GM19351 (cell line): Measurements from ENCODE around the gene SLC22A23.
A peak's percentile ranks its signal among the peaks of the same experiment; 100 is the strongest.

ENCODE experiments used
- ATAC-seq: cut with Tn5 transposase; IDR thresholded peaks from one replicate; pipeline ENCODE4 v1.9.1; 2021; ENCODE audit warnings: mild to moderate bottlenecking, moderate library complexity; ENCODE audit not compliant: unreplicated experiment

SLC22A23 gene

DNA sequence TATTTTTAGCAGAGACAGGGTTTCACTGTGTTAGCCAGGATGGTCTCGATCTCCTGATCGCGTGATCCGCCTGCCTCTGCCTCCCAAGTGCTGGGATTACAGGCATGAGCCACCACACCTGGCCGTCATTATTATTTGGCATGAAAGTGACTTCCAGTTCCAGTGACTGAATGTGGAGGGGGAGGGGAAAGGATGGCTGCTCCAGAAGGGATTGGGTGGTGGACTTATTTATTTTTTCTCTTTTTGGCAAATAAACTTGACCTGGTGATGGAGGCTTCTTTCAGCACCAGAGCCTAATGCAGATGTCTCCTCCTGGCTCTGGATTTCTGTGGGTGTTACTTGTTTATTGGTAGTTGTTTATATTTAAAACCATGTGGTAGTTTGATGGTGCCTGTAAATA lies 16.9 kb upstream of the SLC22A23 start:
- ATAC-seq: no peak

DNA sequence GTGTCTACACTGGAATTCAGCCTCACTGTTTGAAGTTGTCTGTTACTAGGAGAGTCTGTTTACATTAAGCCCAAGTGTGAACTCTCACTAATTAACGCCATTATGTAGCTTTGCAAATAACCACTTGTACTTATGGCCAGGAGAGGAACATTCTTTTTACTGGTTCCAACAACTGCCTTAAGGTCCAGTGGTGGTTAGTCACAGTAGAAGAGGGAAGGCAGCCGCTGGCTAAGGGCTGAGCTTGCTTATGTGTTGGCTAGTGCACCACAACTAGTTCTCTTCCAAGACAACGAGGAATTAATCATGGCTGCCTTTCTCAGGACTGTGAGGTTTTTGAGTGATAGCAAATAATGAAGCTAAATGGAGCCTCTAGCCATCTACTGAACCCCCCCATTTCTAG lies 14.9 kb upstream of the SLC22A23 start:
- ATAC-seq: no peak

DNA sequence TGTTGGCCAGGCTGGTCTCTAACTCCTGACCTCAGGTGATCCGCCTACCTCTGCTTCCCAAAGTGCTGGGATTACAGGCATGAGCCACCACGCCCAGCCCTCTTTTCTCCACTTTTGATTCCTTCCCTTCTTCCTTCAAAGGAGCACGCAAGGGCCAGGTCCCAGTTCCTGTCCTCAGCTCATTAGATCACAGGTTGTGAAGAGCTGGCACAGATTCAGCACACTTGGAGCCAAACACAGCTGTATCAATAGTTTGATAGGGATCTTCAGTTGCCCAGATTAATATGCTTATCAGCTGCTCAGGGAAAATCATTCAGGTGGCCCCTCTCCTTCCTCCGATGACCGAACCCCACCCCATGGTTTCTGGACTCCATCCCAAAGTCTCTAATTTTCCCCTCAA lies 14.4 kb upstream of the SLC22A23 start:
- no peak for ATAC-seq

DNA sequence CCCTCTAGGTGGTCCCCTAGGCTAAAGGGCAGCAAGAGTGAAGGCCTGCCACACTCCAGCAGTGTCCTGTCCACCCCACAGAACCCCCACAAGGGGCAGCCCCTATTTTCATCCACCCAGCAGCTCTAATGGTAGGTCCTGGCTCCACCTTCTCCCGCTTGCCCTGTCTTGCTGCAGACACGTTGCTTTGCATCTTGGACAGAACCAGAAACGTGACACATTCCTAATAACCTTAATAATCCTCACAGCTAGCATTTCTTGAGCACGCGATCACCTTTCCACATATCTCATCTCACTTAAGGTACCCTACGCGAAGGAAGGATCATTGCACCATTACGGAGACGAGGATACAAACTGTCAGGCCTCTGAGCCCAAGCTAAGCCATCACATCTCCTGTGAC lies 11.7 kb upstream of the SLC22A23 start:
- ATAC-seq: no peak

DNA sequence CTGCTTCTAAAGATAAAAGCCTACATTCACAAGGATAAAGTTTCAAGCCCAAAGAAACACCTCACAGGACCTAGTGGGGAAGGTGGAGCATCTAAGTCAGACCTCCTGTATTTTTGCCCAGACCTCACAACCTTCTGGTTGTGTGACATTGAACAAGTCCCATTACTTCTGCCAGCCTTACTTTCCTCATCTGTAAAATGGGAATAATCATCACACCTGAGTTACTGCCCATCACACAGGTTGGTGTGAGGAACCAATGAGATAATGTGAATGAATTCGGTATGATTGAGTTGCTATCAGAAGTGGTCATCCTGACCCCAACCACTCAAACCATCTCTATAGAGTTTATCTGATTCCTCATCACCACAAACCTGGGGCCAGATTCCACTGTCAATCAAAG lies 11.1 kb upstream of the SLC22A23 start:
- ATAC-seq: no peak

DNA sequence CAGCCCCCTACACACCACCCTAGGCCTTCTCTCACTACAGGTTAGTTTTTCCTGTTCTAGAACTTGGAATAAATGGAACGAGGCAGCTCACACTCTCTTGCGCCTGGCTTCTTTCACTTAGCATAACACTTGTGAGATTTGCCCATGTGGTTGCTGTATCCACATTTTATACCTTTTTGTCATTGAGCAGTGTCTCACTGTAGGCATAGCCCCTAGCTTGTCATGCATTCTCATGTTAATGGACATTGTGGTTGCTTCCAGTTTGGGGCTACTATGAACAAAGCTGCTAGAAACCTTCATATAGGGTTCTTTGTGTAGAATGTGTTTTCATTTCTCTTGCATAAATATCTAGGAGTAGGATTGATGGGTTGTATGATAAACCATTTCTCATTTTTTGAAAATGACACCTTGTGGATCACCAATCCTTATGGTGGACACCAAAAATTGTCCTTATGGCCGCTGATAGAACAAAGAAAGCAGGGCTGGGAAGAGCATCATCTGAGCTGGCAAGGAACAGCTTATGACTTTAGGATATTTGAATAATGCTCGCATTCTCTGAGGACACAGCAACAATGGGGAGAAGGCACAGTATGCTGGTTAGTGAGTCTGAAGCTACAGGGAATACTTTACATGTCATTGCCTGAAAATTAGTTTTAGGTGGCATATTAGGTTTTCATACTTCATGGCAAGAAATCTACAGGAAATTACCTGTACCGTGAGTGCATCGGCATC lies 9.8 kb upstream of the SLC22A23 start:
- no peak for ATAC-seq

DNA sequence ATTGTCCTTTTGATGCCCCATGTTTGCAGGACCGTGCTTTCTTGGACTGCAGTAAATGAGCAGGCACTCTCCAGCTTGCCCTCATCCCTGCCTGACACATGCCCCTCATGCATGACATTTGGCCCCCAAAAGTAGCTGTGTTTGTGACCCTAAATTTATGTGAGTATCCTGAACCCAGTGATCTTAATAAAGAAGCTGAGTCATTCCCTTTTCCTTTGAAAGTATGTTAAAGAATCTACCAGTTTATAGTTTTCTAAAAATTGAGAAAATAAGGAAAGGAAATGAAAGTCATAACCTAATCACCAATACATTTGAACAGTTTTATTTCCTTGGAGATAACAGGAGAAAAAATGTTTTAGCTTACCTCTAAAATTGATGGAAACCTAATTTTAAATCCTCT lies 3.4 kb upstream of the SLC22A23 start:
- no peak for ATAC-seq

DNA sequence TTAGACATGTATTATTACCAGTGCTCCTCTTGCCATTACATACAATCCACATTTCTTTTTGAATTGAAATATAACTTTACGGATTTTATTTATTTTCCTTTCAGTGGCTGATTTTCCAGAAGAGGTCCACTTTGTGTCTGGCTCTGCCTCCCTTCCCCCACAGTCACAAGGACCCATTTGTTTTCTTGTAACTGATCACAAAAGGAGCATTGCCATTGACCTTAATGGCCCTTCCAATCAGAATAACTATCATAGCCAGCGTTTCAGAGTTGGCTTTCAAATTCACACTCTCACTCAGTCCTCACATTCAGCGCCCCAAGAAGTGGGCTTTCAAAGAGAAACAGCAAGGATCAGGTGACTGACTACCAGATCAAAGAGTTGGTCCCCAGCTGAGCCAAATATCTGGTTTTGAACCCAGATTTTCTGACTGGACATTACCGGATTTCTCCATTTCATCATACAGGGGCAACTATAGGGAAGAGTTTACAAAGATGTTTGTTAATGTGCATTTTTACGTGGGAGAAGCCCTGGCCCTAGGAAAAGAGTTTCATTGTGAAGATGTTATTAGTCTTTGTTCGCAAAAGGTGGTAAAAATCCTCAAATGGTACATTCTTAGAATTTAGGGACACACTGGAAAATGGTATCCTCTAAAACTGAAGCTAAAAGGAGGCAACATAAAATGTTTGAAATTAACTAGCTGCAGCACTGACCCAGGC lies 2.0 kb upstream of the SLC22A23 start:
- ATAC-seq: no peak

DNA sequence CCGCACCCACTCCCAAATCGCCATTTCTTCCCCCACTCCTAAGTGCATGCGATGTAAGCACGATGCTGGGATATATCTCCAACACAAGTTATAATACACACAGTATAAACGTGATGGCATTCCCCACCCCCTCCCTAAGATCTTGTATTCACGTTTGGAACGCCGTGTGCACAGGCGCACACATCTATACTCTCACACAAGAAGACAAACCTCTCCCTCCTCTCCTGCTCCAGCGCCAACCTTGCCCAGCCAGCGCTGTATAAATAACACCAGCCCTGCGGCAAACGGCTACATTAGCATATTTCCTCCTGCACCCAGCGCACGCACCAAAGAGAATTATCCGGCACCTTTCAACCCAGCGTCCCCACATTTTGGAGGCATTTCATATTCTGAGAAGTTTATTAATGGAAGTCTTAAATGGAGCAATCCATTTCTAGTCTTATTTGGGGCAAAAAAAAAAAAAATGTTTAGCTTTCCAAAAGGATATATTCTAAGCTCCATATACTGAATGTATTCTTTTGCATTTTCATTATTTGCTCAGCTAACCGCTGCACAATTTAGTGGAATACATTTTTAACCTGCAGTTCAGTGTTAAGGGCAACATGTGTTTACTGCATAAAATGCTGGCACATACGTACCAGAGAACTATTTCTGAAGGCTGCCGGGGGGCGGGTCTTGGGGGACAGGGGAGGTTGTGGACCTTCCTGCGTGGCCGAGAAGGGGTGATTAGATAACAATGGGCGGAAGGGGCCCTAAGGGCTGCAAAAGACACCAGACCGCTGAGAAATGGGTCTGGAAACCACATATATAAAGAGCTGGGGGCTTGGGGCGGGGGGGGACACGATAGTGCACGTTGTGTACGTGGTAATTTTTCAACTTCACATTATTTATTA lies 1.1 kb upstream of the SLC22A23 start:
- no peak for ATAC-seq

DNA sequence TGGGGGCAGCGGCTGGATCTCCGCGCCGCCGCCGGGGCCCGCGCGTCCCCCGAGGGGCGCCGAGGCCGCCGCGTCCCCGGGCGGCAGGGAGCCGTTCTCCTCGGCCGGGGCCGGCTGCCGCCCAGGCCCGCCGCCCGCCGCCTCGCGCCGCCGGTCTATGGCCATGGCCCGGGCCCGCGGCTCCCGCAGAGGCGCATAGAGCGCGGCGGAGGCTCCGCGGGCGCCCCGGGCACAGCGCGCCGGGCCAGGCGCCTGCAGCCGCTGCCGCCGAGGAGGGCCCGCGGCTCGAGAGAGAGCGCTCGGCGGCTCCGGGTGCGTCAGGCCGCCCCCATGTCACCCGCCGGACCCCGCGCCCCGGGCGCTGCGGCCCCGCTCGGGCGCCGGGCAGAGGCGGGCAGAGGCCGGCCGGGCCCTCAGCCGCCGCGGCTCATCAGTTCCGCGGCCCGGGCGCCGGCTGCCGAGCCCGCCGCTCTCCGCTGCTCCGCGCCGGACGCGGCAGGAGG lies 404 bp downstream of the SLC22A23 start:
- peak; percentile 64 for ATAC-seq

DNA sequence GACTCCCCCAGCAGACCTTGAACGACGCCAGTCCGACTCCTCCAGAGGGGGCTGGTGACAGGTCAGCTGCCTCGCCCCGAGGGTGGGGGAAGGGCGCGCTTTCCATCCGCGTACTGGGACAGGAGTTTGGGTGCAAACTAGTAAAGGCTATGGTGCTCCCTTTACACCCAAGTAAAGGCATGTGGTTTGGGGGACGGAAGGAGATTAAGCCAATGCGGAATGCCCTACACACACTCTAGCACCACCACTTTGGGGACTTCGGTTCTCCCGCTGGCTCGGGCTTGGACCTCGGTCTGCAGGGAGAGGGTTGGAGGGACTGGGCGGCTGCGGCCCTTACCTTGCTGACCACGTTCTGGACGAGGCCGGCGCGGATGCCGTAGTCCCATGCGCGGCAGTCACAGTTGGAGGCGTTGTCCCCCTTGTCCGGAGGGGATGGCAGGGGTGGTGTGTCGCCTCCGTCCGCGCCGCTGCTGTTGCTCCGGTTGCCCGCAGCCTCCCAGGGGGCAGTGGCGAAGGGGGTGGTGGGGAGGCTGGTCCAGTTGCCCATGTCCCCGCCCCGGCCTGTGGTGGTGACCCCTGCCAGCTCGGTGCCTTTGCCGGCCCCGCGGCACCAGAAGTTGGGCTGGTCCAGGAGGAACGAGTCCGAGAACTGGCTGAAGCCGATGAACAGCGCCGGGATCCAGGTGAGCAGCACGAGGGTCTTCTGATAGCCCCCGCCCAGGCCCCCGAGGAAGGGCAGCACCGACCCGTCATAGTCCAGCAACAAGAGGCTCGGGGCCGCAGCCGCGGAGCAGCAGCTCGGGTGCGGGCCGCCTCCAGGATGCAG lies 1.1 kb downstream of the SLC22A23 start:
- ATAC-seq: no peak

DNA sequence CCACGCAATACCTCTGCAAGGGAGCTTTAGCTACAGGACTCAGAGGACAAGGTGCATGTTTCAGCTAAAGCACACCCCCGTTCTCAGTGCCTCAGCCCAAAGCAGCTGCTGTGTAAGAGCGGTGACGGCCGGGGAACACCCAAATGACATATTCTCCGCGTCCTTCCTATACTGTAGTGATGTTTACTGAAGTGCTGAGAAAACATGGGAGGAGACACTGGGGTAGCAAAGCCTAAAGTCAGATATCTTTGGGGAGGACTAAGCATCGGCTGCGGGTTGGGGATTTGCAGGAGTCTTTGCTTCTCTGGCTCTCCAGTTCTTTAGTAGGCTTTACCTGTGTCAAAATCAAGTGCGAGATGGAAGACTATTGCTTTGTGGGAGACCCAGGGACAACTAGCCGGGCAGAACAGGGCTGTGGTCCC lies 1.7 kb downstream of the SLC22A23 start:
- ATAC-seq: no peak

DNA sequence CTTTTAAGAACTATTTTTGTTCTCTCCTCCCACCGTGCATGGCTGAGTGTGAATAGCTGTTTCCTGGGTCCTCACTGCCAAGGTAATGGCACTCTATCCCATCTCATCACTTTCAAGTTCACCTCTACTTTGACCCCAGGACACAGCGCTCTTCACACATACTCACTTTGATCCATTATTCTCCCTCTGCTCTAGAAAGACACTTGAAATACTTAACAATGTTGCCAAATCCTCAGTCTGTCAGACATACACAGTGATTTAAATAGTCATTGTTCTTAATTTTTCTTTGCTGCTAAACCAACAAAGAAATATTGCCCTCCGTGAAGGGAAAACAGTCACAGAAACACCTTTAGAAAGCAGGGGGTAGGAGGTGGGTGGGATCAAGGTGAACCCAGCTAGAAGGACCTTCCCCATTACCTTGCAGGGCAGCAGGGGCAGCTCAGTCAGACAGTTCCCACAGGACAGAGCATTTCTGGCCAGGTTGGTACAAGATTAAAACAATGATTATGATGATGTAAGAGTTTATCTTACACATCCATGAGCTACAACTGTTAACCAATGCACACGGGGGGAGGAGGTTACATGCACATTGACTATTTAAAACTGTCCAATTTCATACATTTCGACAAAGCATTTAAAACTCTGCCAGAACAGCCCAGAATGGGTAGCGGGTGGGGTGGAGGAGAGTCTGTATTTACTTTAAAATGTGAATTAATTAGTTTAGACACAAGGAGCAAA lies 2.4 kb downstream of the SLC22A23 start:
- no peak for ATAC-seq

DNA sequence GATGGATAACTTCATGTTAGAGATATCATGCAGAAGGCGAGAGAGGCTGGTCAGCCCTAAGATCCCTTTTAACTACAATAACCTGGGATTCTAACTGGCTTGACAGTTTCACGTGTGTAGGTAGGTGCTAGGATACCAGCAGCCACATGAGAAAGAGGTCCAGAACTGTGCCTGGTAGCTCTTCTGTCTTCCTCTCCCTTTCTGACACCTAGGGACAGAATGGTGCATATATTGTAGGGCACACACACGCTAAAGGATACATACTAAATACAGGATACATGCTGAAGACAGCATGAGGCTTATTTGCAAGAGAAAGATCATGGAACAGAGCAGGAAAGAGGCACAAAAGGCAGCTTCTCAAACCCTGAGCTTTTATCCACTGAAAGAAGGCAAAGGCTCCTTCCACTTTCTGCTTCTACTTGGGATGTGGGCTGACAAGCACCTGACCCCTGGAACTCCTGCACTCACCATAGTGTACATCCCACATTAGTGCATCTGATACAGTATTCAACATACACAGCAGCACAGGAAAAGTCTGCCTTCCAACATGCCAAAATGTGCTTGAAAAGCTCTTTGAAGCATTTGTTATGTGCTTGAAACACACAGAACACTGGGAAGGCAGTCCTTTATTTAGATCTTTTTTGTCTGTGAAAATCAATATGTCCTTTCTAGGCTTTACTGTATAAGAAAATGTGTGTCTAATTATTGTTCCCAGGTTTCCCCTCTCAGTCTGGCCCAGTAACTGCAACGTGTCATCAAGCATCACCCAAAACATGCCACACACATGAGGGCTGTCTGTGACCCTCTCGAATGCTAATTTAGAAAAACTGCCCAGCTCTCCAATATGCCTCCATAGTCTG lies 3.2 kb downstream of the SLC22A23 start:
- ATAC-seq: no peak

DNA sequence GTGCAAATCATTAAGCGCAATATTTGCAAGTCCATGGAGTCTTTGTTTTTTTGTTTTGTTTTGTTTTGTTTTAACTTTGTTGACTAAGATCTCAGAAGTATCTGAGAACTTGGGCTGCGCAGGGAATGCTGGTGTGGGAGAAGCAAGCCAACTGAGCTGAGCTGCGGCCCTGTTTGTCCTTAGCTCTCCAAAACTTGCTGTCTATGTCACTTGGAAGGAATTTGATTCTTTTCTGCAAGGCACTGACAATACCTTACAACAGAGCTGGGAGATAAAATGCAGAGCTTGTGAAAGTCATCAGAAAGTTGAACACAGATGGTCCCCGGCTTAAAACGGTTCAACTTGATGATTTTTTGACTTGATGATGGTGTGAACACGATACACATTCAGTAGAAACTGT lies 5.4 kb downstream of the SLC22A23 start:
- no peak for ATAC-seq

DNA sequence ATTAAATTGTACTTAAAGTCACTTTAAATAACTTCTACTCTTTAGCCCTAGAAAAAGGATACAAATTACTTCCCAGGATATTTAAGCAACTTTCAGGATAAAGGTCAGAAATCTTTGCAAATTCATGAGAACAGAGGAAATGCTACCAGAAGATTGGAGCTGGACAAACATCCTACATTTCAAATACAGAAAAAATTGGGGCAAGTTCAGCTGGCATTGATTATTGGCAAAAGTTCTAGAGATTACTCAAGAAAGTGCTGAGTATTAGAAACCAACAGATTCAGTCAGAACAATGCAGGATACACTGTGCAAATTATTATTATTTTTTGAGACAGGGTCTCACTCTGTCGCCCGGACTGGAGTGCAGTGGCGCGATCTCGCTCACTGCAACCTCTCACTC lies 6.0 kb downstream of the SLC22A23 start:
- ATAC-seq: no peak

DNA sequence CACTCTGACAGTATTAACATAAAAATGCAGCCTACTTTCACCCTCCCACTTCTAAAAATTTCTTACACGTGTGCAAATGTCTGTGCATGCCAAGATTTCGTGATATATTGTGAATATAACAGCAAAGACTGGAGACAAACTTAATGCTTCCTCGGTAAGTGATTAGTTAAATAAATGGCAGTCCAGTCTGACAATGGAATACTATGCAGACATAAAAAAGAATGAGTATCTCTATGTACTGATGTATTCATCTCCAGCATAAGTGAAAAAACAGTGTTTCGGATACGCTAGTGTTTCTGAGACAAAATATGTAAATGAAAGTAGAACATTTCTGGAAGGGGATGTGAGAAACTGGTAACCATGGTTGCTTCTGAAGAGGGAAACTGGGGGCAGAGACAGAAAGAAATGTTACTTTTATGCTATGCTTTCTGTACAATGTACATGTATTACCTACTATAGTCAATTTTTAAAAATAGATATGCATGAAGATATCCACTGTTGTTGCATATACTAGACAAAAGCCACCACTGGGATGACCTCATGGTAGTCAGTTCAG lies 7.0 kb downstream of the SLC22A23 start:
- ATAC-seq: peak; percentile 75

DNA sequence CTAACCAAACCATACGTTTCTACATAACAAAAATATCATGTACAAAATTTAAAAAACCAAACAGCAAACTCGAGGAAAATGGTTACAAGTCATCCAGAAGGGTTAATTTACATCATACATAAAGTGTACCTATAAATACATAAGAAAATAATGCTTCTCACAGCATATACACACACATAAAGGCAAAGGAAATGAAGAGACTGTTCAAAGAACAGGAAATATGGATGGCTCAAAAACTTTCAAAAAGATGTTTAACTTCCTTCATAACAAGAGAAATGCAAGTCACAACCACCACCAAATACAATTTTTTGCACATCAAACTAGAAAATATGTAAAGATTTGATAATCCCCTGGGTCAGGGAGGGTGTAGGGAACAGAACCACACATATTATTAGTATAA lies 7.5 kb downstream of the SLC22A23 start:
- ATAC-seq: no peak

DNA sequence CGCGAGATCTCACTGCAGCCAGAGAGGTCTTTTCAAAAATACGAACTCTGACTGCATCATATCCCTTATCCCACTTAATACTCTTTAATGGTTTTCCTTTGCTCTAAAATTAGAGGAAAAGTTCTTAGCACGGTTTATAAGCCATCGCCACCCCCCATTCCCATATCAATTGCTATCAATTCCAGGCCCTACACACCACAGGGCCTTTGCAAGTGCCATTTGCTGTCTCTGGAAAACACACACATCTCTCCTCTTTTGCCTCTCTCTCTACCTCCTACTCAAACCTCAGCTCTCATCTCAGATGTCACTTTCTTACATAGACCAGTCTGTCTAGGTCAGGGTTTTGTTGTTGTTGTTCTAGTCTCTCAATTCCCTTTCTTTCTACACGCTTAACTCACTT lies 9.8 kb downstream of the SLC22A23 start:
- ATAC-seq: no peak
